Vagina (tissue), 2 donors: ENCODE measurements around the gene MAPK8IP2. TPM values are rescaled to one million over a fixed set of nuclear protein-coding genes. Genes with fewer than 3 reads are reported as not detected.

Experiments used
- DNase-seq, 2 donors: peaks; one replicate each; pipeline ENCODE4 v3.0.0-alpha.2; 2017; ENCODE audit errors: extremely low spot score in 2 of 2
- H3K27ac ChIP-seq: fragments of 200-600 bp; sonication (generic); one replicate; pipeline ENCODE4 v1.5.1; 2019
- H3K27me3 ChIP-seq: fragments of 200-600 bp; sonication (generic); one replicate; pipeline ENCODE4 v1.5.1; 2019
- H3K36me3 ChIP-seq, 2 donors: fragments of 200-600 bp; sonication (generic); one replicate each; pipeline ENCODE4 v1.5.1; 2017 to 2019
- H3K4me1 ChIP-seq: fragments of 200-600 bp; sonication (generic); one replicate; pipeline ENCODE4 v1.5.1; 2019
- H3K4me3 ChIP-seq, 2 donors: fragments of 200-600 bp; sonication (generic); 1 replicate in 1 of 2; 2 replicates in 1 of 2; pipeline ENCODE4 v1.5.1; 2016 to 2019
- H3K9me3 ChIP-seq: fragments of 200-600 bp; sonication (generic); one replicate; pipeline ENCODE4 v1.5.1; 2019
- POLR2A ChIP-seq, 2 donors: fragments of 450-650 bp; IDR thresholded peaks; one replicate each; pipeline ENCODE4 v1.6.1; 2017; ENCODE audit warnings: antibody characterized with exemption in 2 of 2, mild to moderate bottlenecking in 2 of 2, moderate library complexity in 2 of 2
- POLR2AphosphoS5 ChIP-seq, 2 donors: sonication (generic); formaldehyde crosslinking; IDR thresholded peaks; one replicate each; pipeline ENCODE4 v1.9.0; 2017; ENCODE audit warnings: antibody characterized with exemption in 2 of 2, mild to moderate bottlenecking in 2 of 2, low read depth in 1 of 2; ENCODE audit not compliant: insufficient read depth in 1 of 2
- intact Hi-C: fragments of 100-400 bp; cut with DNase I; formaldehyde crosslinking; loops from one replicate; pipeline ENCODE4 v1.15.1; 2023
- total RNA-seq: library from RNA; depleted of rRNA; stranded (reverse); fragments of >200 nt; gene quantifications from one replicate; pipeline ENCODE4 v1.2.3, GENCODE V29; 2016
- TF ChIP-seq, protein P1 (sequence below), 3 experiments: fragments of 450-650 bp in 2 of 3; fragments of 200-600 bp in 1 of 3; sonication (generic) in 1 of 3; IDR thresholded peaks; one replicate each; pipeline ENCODE4 v1.5.1; 2017 to 2019; ENCODE audit warnings: antibody characterized with exemption in 3 of 3, mild to moderate bottlenecking in 2 of 3, moderate library complexity in 2 of 3

MAPK8IP2 gene
- total RNA-seq, 1 donor from 2014 or later: 3.2 TPM

DNA sequence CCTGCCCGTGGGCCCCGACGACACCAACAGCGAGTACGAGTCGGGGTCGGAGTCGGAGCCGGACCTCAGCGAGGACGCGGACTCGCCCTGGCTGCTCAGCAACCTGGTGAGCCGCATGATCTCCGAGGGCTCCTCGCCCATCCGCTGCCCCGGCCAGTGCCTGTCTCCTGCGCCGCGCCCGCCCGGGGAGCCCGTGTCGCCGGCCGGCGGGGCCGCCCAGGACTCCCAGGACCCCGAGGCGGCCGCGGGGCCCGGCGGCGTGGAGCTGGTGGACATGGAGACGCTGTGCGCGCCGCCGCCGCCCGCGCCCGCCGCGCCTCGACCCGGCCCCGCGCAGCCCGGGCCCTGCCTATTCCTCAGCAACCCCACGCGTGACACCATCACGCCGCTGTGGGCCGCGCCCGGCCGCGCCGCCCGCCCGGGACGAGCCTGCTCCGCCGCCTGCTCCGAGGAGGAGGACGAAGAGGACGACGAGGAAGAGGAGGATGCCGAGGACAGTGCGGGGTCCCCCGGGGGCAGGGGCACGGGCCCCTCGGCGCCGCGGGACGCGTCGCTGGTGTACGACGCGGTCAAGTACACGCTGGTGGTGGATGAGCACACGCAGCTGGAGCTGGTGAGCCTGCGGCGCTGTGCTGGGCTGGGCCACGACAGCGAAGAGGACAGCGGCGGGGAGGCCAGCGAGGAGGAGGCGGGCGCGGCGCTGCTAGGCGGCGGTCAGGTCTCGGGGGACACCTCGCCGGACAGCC is 3.8 kb downstream of the MAPK8IP2 start:
- Histone ChIP-seq H3K4me3 (no peak overlapping the region), H3K27me3 (no peaks in the 10 kb centered on the region), H3K27ac (no peak overlapping the region), H3K9me3 (no peaks in the 10 kb centered on the region), H3K36me3 (no peaks in the 10 kb centered on the region), H3K4me1 (peaks cover 8% of the 10 kb centered on the region)
- intact Hi-C loops: loop anchor here (2.0 kb wide), 1 partner anchor 48 kb away; no protein-coding TSS in a partner anchor
- DNase-seq: no peak
- TF ChIP-seq POLR2AphosphoS5 (IDR thresholded peaks at IDR 0.05; ENCODE audit: insufficient read depth in 1 of 2, low read depth in 1 of 2): no peak
- TF ChIP-seq, protein P1, sequence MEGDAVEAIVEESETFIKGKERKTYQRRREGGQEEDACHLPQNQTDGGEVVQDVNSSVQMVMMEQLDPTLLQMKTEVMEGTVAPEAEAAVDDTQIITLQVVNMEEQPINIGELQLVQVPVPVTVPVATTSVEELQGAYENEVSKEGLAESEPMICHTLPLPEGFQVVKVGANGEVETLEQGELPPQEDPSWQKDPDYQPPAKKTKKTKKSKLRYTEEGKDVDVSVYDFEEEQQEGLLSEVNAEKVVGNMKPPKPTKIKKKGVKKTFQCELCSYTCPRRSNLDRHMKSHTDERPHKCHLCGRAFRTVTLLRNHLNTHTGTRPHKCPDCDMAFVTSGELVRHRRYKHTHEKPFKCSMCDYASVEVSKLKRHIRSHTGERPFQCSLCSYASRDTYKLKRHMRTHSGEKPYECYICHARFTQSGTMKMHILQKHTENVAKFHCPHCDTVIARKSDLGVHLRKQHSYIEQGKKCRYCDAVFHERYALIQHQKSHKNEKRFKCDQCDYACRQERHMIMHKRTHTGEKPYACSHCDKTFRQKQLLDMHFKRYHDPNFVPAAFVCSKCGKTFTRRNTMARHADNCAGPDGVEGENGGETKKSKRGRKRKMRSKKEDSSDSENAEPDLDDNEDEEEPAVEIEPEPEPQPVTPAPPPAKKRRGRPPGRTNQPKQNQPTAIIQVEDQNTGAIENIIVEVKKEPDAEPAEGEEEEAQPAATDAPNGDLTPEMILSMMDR (IDR thresholded peaks at IDR 0.05): no peak
- TF ChIP-seq POLR2A (IDR thresholded peaks at IDR 0.05): no peak

DNA sequence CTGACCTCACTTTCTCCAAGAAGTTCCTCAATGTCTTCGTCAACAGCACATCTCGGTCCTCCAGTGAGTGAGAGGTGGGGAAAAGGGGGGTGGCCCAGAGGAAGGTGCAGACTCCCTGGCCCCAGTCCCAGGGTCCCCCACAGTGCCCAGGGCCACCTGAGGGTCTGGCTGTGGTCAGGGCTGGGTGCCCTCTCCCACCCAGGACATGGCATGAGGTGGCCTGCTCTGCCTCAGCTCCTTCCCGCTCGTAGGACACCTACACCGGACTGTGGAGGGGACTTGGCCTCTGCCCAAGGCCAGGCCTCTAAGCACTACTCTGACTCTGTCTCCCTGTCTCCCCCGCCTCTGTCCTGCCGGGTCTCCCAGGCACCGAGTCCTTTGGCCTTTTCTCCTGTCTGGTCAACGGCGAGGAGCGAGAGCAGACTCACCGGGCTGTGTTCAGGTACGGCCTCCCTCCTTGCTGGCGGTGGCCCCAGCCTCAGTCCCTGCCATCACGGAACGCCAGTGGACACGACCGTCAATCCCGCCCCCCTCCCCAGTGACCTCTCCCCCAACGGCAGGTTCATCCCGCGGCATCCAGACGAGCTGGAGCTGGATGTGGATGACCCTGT is 4.5 kb downstream of the MAPK8IP2 start:
- no peak for DNase-seq
- Histone ChIP-seq H3K4me3 (no peak overlapping the region), H3K27ac (no peak overlapping the region), H3K27me3 (no peaks in the 10 kb centered on the region), H3K4me1 (peaks cover 2% of the 10 kb centered on the region), H3K36me3 (no peaks in the 10 kb centered on the region), H3K9me3 (no peaks in the 10 kb centered on the region)
- TF ChIP-seq POLR2A (IDR thresholded peaks at IDR 0.05): no peak
- no peak for TF ChIP-seq POLR2AphosphoS5 (IDR thresholded peaks at IDR 0.05; ENCODE audit: insufficient read depth in 1 of 2, low read depth in 1 of 2)
- TF ChIP-seq, protein P1 (IDR thresholded peaks at IDR 0.05): no peak
- intact Hi-C loops: loop anchor here (2.0 kb wide), 1 partner anchor 48 kb away; no protein-coding TSS in a partner anchor

DNA sequence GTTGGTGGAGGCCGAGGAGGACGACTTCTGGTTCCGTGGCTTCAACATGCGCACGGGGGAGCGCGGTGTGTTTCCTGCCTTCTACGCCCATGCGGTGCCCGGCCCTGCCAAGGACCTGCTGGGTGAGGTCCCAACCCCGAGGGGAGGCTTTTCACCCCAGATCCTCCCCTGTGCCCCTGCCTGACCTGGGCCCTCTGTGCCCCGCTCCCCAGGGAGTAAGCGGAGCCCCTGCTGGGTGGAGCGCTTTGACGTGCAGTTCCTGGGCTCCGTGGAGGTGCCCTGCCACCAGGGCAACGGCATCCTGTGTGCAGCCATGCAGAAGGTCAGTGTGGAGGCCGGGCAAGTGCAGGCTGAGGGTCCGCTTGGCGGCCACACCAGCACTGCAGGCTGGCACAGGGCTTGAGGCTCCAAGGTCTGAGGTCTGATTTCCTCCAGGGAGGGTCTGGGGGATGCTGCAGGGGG is 5.1 kb downstream of the MAPK8IP2 start:
- TF ChIP-seq, protein P1 (IDR thresholded peaks at IDR 0.05): no peak
- TF ChIP-seq POLR2A (IDR thresholded peaks at IDR 0.05): no peak
- no peak for TF ChIP-seq POLR2AphosphoS5 (IDR thresholded peaks at IDR 0.05; ENCODE audit: insufficient read depth in 1 of 2, low read depth in 1 of 2)
- DNase-seq: no peak
- Histone ChIP-seq H3K27me3 (no peaks in the 10 kb centered on the region), H3K4me1 (no peaks in the 10 kb centered on the region), H3K9me3 (no peaks in the 10 kb centered on the region), H3K36me3 (no peaks in the 10 kb centered on the region), H3K4me3 (no peak overlapping the region), H3K27ac (no peak overlapping the region)
- intact Hi-C loops: loop anchor here (2.0 kb wide), 1 partner anchor 49 kb away; no protein-coding TSS in a partner anchor

DNA sequence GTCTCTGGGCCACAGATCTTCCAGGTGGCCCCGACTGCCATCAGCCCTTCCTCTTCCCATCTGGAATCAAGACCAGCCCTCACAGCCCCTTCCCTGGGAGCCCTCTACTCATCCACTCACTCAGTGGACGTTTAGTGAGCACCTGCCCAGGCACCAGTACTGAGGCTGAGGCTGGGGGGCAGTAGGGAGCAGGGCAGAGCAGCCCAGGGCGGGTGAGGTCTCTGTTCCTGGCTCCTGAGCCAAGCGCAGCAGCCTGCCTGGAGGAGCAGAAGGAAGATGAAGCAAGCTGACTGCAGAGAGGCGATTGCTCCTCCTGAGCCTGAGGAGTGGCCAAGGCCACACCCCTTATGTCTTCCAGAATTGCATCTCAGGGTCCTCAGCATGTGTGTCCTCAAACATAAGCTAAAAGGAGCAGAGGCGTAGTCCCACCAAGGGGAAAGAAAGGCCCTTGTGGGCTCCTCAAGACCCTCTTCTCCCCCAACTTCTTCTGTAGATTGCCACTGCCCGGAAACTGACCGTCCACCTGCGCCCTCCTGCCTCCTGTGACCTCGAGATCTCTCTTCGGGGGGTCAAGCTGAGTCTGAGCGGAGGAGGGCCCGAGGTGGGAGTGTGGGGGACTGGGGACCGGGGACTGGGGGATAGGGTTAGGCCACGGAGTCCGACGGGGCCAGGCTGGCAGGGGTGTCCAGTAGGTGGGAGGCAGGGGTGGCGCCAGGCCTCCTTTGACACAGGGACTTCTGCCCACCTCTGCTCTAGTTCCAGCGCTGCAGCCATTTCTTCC is 5.8 kb downstream of the MAPK8IP2 start:
- DNase-seq: no peak
- no peaks in the 10 kb centered on the region for H3K36me3 ChIP-seq
- TF ChIP-seq POLR2AphosphoS5 (IDR thresholded peaks at IDR 0.05; ENCODE audit: insufficient read depth in 1 of 2, low read depth in 1 of 2): no peak
- TF ChIP-seq, protein P1 (IDR thresholded peaks at IDR 0.05): no peak
- no peak for TF ChIP-seq POLR2A (IDR thresholded peaks at IDR 0.05)
- no peak overlapping the region for H3K4me3 ChIP-seq
- intact Hi-C loops: no loop called here
- no peaks in the 10 kb centered on the region for H3K4me1 ChIP-seq
- no peaks in the 10 kb centered on the region for H3K9me3 ChIP-seq
- no peak overlapping the region for H3K27ac ChIP-seq
- H3K27me3 ChIP-seq: no peaks in the 10 kb centered on the region
